ENCODE measurements around the gene LRGUK.

Gene LRGUK

GRCh38 chr7:134126596-134126965 is 559 bp upstream of the LRGUK start:
- no peak for DNase-seq

- DNase-seq = no peak
Measured at GRCh38 chr7:134128829-134129228, 1.7 kb downstream of the LRGUK start.

- DNase-seq = no peak
Measured at GRCh38 chr7:134129856-134130523, 2.9 kb downstream of the LRGUK start.

- no peak for DNase-seq
Measured at GRCh38 chr7:134134004-134134403, 6.9 kb downstream of the LRGUK start.

- peak; percentile 2 to 13 for DNase-seq
Measured at GRCh38 chr7:134140889-134141867, 14.0 kb downstream of the LRGUK start.

GRCh38 chr7:134141868-134142264 is 14.7 kb downstream of the LRGUK start:
- no peak for DNase-seq

GRCh38 chr7:134153493-134154136 is 26.5 kb downstream of the LRGUK start:
- DNase-seq = no peak

- DNase-seq = no peak
Measured at GRCh38 chr7:134154581-134155130, 27.5 kb downstream of the LRGUK start.

GRCh38 chr7:134155206-134155605 is 28.1 kb downstream of the LRGUK start:
- DNase-seq = no peak

GRCh38 chr7:134155871-134156270 is 28.7 kb downstream of the LRGUK start:
- no peak for DNase-seq

- no peak for DNase-seq
Measured at GRCh38 chr7:134165252-134165651, 38.1 kb downstream of the LRGUK start.

GRCh38 chr7:134167250-134167649 is 40.1 kb downstream of the LRGUK start:
- DNase-seq = no peak

GRCh38 chr7:134167841-134168240 is 40.7 kb downstream of the LRGUK start:
- no peak for DNase-seq

- peak in 1 of 2 donors; percentile 32 for DNase-seq
Measured at GRCh38 chr7:134174795-134175261, 47.7 kb downstream of the LRGUK start.

GRCh38 chr7:134175334-134176036 is 48.3 kb downstream of the LRGUK start:
- DNase-seq = no peak

GRCh38 chr7:134176037-134176350 is 48.9 kb downstream of the LRGUK start:
- DNase-seq = no peak

GRCh38 chr7:134179036-134180011 is 52.2 kb downstream of the LRGUK start:
- DNase-seq = no peak

GRCh38 chr7:134180376-134180775 is 53.2 kb downstream of the LRGUK start:
- DNase-seq = no peak

- no peak for DNase-seq
Measured at GRCh38 chr7:134182078-134182477, 54.9 kb downstream of the LRGUK start.

GRCh38 chr7:134184767-134185166 is 57.6 kb downstream of the LRGUK start:
- no peak for DNase-seq

- no peak for DNase-seq
Measured at GRCh38 chr7:134186027-134186426, 58.9 kb downstream of the LRGUK start.
